Liver (tissue), 3 donors: Measurements from ENCODE around the gene ZNRF3.

ENCODE experiments used
- CTCF ChIP-seq: fragments of 150-350 bp; IDR thresholded peaks from 2 replicates; pipeline ENCODE4 v1.5.1; 2017; ENCODE audit warnings: improper control_type of control experiment, low read depth, low read length; ENCODE audit not compliant: missing input control
- EGR1 ChIP-seq, 2 donors: IDR thresholded peaks; 2 replicates each; pipeline ENCODE4 v1.6.1; 2016 to 2018; ENCODE audit warnings: antibody characterized with exemption in 2 of 2, low read depth in 2 of 2
- FOXA1 ChIP-seq: IDR thresholded peaks from 2 replicates; pipeline ENCODE4 v1.6.1; 2016; ENCODE audit warnings: antibody characterized with exemption
- JUND ChIP-seq, 2 donors: IDR thresholded peaks; 2 replicates each; pipeline ENCODE4 v1.6.1; 2016; ENCODE audit warnings: antibody characterized with exemption in 2 of 2
- MAX ChIP-seq: IDR thresholded peaks from 2 replicates; pipeline ENCODE4 v1.6.1; 2016; ENCODE audit warnings: antibody characterized with exemption
- NR2F2 ChIP-seq: IDR thresholded peaks from 2 replicates; pipeline ENCODE4 v1.6.1; 2016; ENCODE audit warnings: antibody characterized with exemption
- RAD21 ChIP-seq, 2 donors: IDR thresholded peaks; 2 replicates each; pipeline ENCODE4 v1.6.1; 2016; ENCODE audit warnings: antibody characterized with exemption in 2 of 2, mild to moderate bottlenecking in 2 of 2
- REST ChIP-seq: IDR thresholded peaks from 2 replicates; pipeline ENCODE4 v1.6.1; 2016; ENCODE audit warnings: antibody characterized with exemption, mild to moderate bottlenecking
- RXRA ChIP-seq, 2 donors: IDR thresholded peaks; 2 replicates each; pipeline ENCODE4 v1.6.1; 2017 to 2018; ENCODE audit warnings: antibody characterized with exemption in 2 of 2, mild to moderate bottlenecking in 1 of 2
- SP1 ChIP-seq: IDR thresholded peaks from 2 replicates; pipeline ENCODE4 v1.6.1; 2018; ENCODE audit warnings: antibody characterized with exemption, mild to moderate bottlenecking
- TAF1 ChIP-seq: conservative IDR thresholded peaks from 2 replicates; pipeline ENCODE4 v1.6.1; 2016; ENCODE audit warnings: antibody characterized with exemption, mild to moderate bottlenecking
- YY1 ChIP-seq: IDR thresholded peaks from 2 replicates; pipeline ENCODE4 v1.6.1; 2016; ENCODE audit warnings: antibody characterized with exemption, mild to moderate bottlenecking
- ZBTB33 ChIP-seq: IDR thresholded peaks from 2 replicates; pipeline ENCODE4 v1.6.1; 2016; ENCODE audit warnings: antibody characterized with exemption
- donor health status: healthy.
- donor health status: healthy.

- no peak for TF ChIP-seq CTCF
- TF ChIP-seq NR2F2: no peak
- TF ChIP-seq RXRA (IDR thresholded peaks at IDR 0.05): no peak
- no peak for TF ChIP-seq EGR1 (IDR thresholded peaks at IDR 0.05; ENCODE audit: low read depth in 2 of 2)
- TF ChIP-seq REST: no peak
- no peak for TF ChIP-seq JUND (IDR thresholded peaks at IDR 0.05)
- TF ChIP-seq YY1: no peak
- no peak for TF ChIP-seq ZBTB33
- TF ChIP-seq SP1: no peak
- TF ChIP-seq MAX: no peak
- no peak for TF ChIP-seq RAD21 (IDR thresholded peaks at IDR 0.05)
- no peak for TF ChIP-seq TAF1
- TF ChIP-seq FOXA1: no peak
Observed at GRCh38 chr22:29014293-29014692, 130.9 kb downstream of the ZNRF3 start.
